Astrocyte (in vitro differentiated cells and primary cell): ENCODE measurements around the gene ATG14.

Source experiments
- EZH2 ChIP-seq: IDR thresholded peaks from 2 replicates; pipeline ENCODE4 v1.6.1; 2012; ENCODE audit warnings: mild to moderate bottlenecking, low read length, inconsistent platforms; ENCODE audit not compliant: insufficient read depth
- TF ChIP-seq, protein P1 (sequence below): IDR thresholded peaks from 2 replicates; pipeline ENCODE4 v1.5.1; 2011; ENCODE audit warnings: low read depth, mild to moderate bottlenecking, inconsistent platforms, low read length, moderate library complexity; ENCODE audit not compliant: insufficient read depth

DNA sequence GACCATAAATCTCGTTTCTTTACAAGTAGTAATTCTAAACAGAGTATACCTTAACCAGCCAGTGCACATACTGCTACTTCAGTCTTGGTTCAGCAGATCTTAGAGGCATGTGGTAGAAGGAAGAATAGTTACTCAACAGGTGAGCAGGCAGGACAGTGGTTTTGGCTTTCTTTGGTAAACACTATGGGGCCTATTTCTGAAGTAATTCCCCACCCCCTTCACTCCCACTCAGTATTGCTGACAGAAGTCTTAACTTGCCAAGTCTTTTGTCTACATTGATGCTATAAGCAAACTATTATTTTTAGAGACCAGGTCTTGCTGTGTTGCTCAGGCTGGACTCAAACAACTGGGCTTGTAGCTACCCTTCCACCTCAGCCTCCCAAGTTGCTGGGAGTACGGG, 71.9 kb downstream of the ATG14 start:
- TF ChIP-seq, protein P1, sequence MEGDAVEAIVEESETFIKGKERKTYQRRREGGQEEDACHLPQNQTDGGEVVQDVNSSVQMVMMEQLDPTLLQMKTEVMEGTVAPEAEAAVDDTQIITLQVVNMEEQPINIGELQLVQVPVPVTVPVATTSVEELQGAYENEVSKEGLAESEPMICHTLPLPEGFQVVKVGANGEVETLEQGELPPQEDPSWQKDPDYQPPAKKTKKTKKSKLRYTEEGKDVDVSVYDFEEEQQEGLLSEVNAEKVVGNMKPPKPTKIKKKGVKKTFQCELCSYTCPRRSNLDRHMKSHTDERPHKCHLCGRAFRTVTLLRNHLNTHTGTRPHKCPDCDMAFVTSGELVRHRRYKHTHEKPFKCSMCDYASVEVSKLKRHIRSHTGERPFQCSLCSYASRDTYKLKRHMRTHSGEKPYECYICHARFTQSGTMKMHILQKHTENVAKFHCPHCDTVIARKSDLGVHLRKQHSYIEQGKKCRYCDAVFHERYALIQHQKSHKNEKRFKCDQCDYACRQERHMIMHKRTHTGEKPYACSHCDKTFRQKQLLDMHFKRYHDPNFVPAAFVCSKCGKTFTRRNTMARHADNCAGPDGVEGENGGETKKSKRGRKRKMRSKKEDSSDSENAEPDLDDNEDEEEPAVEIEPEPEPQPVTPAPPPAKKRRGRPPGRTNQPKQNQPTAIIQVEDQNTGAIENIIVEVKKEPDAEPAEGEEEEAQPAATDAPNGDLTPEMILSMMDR, result no peak
- TF ChIP-seq EZH2, result no peak
